OCI-LY1 (cell line): ENCODE results near the gene RAD17.

Source experiments
- EZH2 ChIP-seq: fragments of 200-600 bp; sonication (generic), shearing (Covaris generic); IDR thresholded peaks from 2 replicates; pipeline ENCODE4 v1.8.0; 2017; ENCODE audit warnings: borderline replicate concordance, mixed run types, mild to moderate bottlenecking, antibody characterized with exemption, low read length, moderate library complexity, mixed read lengths
- TF ChIP-seq, protein P1 (sequence below): fragments of 200-600 bp; sonication (generic), shearing (Covaris generic); IDR thresholded peaks from 2 replicates; pipeline ENCODE4 v1.5.1; 2017; ENCODE audit warnings: mild to moderate bottlenecking, antibody characterized with exemption, low read length, moderate library complexity, mixed read lengths

DNA sequence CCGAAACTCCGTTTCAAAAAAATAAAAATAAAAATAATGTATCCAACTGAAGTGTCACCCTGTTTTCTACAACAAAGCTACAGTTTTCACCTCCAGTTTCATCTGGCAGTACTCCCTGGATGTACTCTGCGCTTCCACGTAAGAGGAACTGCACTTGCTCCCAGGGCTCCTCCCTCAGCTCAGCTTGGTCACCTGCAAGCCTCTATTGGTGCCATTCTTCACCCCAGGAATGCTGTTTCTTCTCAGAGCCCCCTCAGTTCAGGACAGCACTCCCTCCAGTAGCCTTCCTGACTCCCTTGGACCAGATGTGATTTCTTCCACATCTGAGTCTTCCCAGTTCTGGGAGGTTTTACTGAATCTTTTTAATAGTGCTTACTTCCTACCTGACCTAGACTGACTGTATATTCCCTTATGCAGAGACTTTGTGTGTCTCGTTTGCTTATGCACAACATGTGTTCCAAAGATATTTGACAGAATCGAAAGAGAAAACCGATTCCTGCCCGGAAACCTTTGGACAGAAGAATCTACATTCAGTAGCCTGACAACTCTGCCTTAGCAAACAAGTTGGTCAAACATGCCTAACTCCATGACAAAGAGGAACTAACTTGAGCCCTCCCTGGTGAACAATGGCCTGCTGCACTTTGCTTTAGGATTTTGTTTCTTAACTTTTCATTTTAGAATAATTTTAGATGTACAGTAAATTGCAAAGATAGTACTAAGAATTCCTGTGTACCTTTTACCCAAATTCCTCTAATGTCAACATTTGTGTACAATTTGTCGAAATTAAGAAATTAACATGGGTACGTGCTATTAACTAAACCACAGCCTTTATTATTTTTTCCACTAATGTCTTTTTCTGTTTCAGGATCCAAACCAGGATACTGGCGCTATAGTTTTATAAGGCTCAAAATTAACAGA is 37.8 kb upstream of the RAD17 start:
- TF ChIP-seq, protein P1, sequence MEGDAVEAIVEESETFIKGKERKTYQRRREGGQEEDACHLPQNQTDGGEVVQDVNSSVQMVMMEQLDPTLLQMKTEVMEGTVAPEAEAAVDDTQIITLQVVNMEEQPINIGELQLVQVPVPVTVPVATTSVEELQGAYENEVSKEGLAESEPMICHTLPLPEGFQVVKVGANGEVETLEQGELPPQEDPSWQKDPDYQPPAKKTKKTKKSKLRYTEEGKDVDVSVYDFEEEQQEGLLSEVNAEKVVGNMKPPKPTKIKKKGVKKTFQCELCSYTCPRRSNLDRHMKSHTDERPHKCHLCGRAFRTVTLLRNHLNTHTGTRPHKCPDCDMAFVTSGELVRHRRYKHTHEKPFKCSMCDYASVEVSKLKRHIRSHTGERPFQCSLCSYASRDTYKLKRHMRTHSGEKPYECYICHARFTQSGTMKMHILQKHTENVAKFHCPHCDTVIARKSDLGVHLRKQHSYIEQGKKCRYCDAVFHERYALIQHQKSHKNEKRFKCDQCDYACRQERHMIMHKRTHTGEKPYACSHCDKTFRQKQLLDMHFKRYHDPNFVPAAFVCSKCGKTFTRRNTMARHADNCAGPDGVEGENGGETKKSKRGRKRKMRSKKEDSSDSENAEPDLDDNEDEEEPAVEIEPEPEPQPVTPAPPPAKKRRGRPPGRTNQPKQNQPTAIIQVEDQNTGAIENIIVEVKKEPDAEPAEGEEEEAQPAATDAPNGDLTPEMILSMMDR = no peak
- no peak for TF ChIP-seq EZH2
